Tibial nerve (tissue), 4 donors: ENCODE results near the gene ARHGAP26. TPM values are rescaled to one million over a fixed set of nuclear protein-coding genes. Genes with fewer than 3 reads are reported as not detected.

Source experiments
- DNase-seq, 2 donors: peaks; one replicate each; pipeline ENCODE4 v3.0.0-alpha.2; 2019; ENCODE audit warnings: low spot score in 2 of 2
- H3K27ac ChIP-seq, 4 donors: fragments of 200-600 bp; sonication (generic) in 3 of 4; one replicate each; pipeline ENCODE4 v1.5.1; 2017 to 2019; ENCODE audit warnings: mild to moderate bottlenecking in 1 of 4
- H3K27me3 ChIP-seq, 2 donors: fragments of 200-600 bp; sonication (generic) in 1 of 2; one replicate each; pipeline versions ENCODE4 v1.5.1 to v1.6.0; 2017 to 2019
- H3K36me3 ChIP-seq, 3 donors: fragments of 200-600 bp; sonication (generic); one replicate each; pipeline ENCODE4 v1.5.1; 2018 to 2019
- H3K4me1 ChIP-seq, 4 donors: fragments of 200-600 bp; sonication (generic) in 3 of 4; one replicate each; pipeline ENCODE4 v1.5.1; 2017 to 2019
- H3K4me3 ChIP-seq, 4 donors: fragments of 200-600 bp; sonication (generic) in 3 of 4; one replicate each; pipeline ENCODE4 v1.5.1; 2017 to 2019; ENCODE audit warnings: mild to moderate bottlenecking in 1 of 4, moderate library complexity in 1 of 4
- H3K9me3 ChIP-seq, 4 donors: fragments of 200-600 bp; sonication (generic) in 3 of 4; one replicate each; pipeline ENCODE4 v1.5.1; 2017 to 2019
- CTCF ChIP-seq, 5 experiments: fragments of 200-600 bp in 3 of 5; fragments of 450-650 bp in 2 of 5; sonication (generic) in 3 of 5; IDR thresholded peaks; one replicate each; pipeline ENCODE4 v1.5.1; 2016 to 2019; ENCODE audit warnings: antibody characterized with exemption in 5 of 5, mild to moderate bottlenecking in 3 of 5, moderate library complexity in 2 of 5
- EP300 ChIP-seq, 2 donors: sonication (generic); formaldehyde crosslinking; IDR thresholded peaks; one replicate each; pipeline ENCODE4 v1.6.1; 2017; ENCODE audit warnings: antibody characterized with exemption in 2 of 2, mild to moderate bottlenecking in 1 of 2
- POLR2A ChIP-seq, 2 donors: fragments of 450-650 bp; IDR thresholded peaks; one replicate each; pipeline ENCODE4 v1.6.1; 2017; ENCODE audit warnings: antibody characterized with exemption in 2 of 2, mild to moderate bottlenecking in 2 of 2, moderate library complexity in 2 of 2
- WGBS, 2 donors: methylation state at CpG; one replicate each; pipeline ENCODE4 v1.1.5; 2018; 5-methylcytosine and 5-hydroxymethylcytosine counted together
- total RNA-seq, 4 donors: library from RNA; depleted of rRNA; stranded (reverse); fragments of >200 nt; gene quantifications; one replicate each; pipeline ENCODE4 v1.1.0, GENCODE V29; 2016

ARHGAP26 gene
- total RNA-seq, 4 donors from 2014 or later, result 33.7 to 77.8 (median 57.8) TPM

- no peak for DNase-seq
- H3K36me3 ChIP-seq, result no peaks in the 10 kb centered on the region
- TF ChIP-seq EP300 (IDR thresholded peaks at IDR 0.05), result no peak
- TF ChIP-seq POLR2A (IDR thresholded peaks at IDR 0.05), result no peak
- no peak for TF ChIP-seq CTCF (IDR thresholded peaks at IDR 0.05)
- WGBS, 2 donors, result 64 to 66% methylated on average over 7 of the region's 7 CpGs
- H3K4me3 ChIP-seq, result no peak overlapping the region
- H3K27ac ChIP-seq, result no peak overlapping the region
- no peaks in the 10 kb centered on the region for H3K27me3 ChIP-seq
- H3K9me3 ChIP-seq, result no peaks in the 10 kb centered on the region
- peaks cover 0 to 25% (median 5%) of the 10 kb centered on the region in 4 donors for H3K4me1 ChIP-seq
Observed at GRCh38 chr5:143128412-143129071, 358.4 kb downstream of the ARHGAP26 start.

- TF ChIP-seq EP300 (IDR thresholded peaks at IDR 0.05) (no peak), POLR2A (IDR thresholded peaks at IDR 0.05) (no peak), CTCF (IDR thresholded peaks at IDR 0.05) (no peak)
- 92 to 97% methylated on average over 3 of the region's 3 CpGs for WGBS, 2 donors
- H3K27me3 ChIP-seq, result no peaks in the 10 kb centered on the region
- H3K4me3 ChIP-seq, result no peak overlapping the region
- peaks cover 0 to 32% (median 11%) of the 10 kb centered on the region in 4 donors for H3K4me1 ChIP-seq
- H3K9me3 ChIP-seq, result no peaks in the 10 kb centered on the region
- H3K27ac ChIP-seq, result no peak overlapping the region
- no peak for DNase-seq
- H3K36me3 ChIP-seq, result no peaks in the 10 kb centered on the region
Observed at GRCh38 chr5:143129203-143129602, 359.0 kb downstream of the ARHGAP26 start.

GRCh38 chr5:143129910-143130612 lies 359.9 kb downstream of the ARHGAP26 start:
- TF ChIP-seq EP300 (IDR thresholded peaks at IDR 0.05), result no peak
- no peak for TF ChIP-seq CTCF (IDR thresholded peaks at IDR 0.05)
- TF ChIP-seq POLR2A (IDR thresholded peaks at IDR 0.05), result no peak
- Histone ChIP-seq H3K36me3 (peaks cover 0 to 4% (median 0%) of the 10 kb centered on the region in 3 donors), H3K9me3 (no peaks in the 10 kb centered on the region), H3K4me3 (no peak overlapping the region), H3K4me1 (peaks cover 0 to 32% (median 12%) of the 10 kb centered on the region in 4 donors), H3K27me3 (no peaks in the 10 kb centered on the region), H3K27ac (no peak overlapping the region)
- 87 to 90% methylated on average over 5 of the region's 5 CpGs for WGBS, 2 donors
- no peak for DNase-seq

- Histone ChIP-seq H3K9me3 (no peaks in the 10 kb centered on the region), H3K27ac (no peak overlapping the region), H3K4me1 (peaks cover 0 to 33% (median 12%) of the 10 kb centered on the region in 4 donors), H3K27me3 (no peaks in the 10 kb centered on the region), H3K36me3 (peaks cover 0 to 4% (median 0%) of the 10 kb centered on the region in 3 donors), H3K4me3 (no peak overlapping the region)
- WGBS, 2 donors, result 60 to 70% methylated on average over 5 of the region's 5 CpGs
- no peak for DNase-seq
- no peak for TF ChIP-seq CTCF (IDR thresholded peaks at IDR 0.05)
- TF ChIP-seq EP300 (IDR thresholded peaks at IDR 0.05), result no peak
- no peak for TF ChIP-seq POLR2A (IDR thresholded peaks at IDR 0.05)
Observed at GRCh38 chr5:143130613-143131305, 360.6 kb downstream of the ARHGAP26 start.
